GM21447 (cell line): ENCODE results near the gene OR8B8.
"Not testable (repeated sequence)": the region's sequence is repeated elsewhere in the genome, so short reads cannot be mapped to it uniquely, and the experiment has no call there.

Source experiments
- ATAC-seq: cut with Tn5 transposase; IDR thresholded peaks from one replicate; pipeline ENCODE4 v1.9.1; 2021; ENCODE audit not compliant: unreplicated experiment

The OR8B8 gene

DNA sequence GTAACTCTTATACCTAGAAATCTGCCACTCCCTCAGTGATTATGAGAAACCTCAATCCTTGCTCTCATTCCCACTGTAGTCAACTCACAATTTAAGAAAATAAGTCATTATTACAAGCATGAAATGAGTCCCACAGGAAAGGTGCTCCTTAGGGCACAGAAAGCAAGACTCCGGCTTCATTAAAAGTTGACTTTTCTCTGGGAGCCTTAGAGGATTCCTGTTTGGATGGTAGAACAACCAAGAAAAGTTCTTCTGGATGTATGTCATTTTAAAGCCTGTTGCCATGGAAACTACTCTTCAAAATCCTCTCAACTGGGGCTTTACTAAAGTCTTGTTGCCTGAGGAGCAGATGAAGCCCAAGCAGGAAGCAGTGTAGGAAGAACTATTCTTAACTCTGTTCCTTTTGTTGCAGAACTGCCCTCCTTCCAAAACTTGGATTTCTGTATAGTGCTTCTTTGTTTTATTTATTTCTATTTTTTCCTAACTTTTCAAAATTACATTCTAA, at the start of gene OR8B8:
Gene OR8B8, minus strand, starts transcription at position 51 of the 505 bp plus-strand sequence. CDS start 4,611 bp downstream, outside the sequence.
- ATAC-seq, result no peak

GRCh38 chr11:124493016-124493655, 47.6 kb upstream of the OR8B8 start:
- no peak for ATAC-seq

DNA sequence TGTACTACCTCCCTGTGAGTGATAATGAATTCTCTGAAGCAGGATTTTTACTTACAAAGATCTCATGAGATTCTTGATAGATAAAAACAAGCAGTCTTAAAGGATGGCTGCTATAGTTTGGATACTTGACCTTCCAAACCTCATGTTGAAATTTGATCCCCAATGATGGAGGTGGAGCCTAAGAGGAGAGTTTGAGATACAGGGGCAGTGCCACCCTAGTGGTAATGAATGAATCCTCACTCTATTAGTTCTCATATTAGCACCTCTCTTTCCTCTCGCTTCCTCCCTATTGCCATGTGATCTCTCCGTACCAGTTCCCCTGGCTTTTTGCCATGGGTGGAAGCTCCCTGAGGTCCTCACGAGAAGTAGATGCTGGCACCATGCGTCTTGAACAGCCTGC, 37.9 kb upstream of the OR8B8 start:
- ATAC-seq, result no peak

DNA sequence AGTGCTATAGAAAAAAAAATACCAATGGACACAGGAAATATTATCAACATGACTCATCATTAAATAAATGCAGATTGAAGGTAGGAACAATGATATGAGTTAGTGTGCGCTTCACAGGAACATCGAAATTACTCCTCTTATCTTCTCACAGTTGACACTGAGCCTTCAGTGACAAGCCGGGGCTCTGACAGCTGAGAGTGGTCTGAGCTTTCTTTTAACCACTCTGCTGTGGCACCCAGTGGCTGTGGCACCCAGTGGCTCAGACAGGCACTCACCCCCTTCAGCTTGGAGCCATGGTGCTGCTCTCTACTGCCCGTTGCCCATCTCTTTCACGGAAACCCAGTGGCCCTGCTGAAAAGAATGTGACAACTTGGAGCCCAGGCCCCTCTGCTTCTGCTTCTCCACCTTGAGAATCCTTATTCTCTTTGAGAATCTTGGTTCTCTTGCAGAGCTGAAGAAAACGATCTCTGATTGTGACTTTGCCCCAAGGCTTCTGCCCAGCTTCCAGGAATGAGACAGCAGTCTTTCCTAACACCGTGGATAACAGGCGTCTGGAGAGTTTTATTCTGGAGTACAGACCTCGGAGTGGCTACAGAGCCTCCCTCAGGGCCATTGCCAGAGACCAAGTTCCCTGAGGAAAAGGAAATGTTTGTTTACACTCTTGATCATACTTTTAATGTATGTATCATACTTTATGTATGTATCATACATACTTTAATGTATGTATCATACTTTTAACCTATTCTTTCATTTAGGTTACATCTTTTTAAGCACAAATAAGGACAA, 37.1 kb upstream of the OR8B8 start:
- no peak for ATAC-seq

- no peak for ATAC-seq
These were observed 36.1 kb upstream of the OR8B8 start for GRCh38 chr11:124481365-124482323.

- no peak for ATAC-seq
These were observed 34.1 kb upstream of the OR8B8 start for GRCh38 chr11:124479561-124479960.

DNA sequence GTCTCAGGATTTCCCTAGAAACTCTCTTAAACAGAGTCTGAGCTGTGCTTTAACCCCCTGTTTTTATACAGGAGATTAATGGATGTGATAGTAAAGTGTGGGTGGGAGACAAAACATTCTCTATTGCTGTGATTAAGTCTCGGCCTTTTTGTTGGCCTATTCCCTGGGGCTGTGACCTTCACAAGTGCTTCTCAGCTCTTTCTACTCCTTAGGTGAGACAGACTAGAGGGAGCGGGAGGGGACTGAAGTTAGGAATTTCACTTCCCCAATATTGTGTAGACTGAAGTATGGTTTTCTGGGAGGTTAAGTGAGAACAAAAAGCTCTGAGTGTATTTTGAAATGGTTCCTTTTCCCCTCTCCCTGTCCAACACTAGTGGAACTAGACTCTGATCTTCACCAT, 29.8 kb upstream of the OR8B8 start:
- no peak for ATAC-seq

DNA sequence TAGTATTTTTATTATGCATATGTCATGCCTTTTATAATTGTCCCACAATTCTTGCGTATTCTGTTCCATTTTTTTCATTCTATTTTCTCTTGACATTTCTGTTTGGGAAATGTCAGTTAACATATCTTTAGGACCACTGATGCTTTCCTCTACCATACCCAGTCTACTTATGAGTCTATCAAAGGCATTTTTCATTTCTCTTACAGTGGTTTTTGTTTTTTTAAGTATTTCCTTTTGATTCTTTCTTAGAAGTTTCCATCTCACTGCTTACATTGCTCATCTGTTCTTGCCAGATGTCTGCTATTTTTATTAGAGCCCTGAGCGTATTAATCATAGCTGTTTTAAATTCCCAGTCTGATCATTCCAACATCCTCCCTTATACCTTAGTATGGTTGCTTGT, 29.3 kb upstream of the OR8B8 start:
- no peak for ATAC-seq

DNA sequence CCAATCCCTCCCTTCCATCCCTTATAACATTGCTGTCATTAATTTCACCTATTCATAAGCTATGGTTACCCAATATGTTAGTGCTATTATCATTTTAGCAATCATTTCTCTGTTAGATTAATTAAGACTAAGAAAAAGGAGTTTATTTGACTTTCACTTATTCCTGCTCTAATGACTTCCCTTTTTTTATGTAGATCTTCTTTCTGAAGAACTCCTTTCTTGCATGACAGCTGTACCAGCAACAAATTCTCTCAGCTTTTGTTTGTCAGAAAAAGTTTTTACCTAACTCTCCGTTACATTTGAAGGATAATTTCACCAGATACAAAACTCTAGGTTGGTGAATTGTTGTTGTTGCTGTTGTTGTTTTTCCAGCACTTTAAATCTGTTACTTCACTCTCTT, 28.6 kb upstream of the OR8B8 start:
- no peak for ATAC-seq

DNA sequence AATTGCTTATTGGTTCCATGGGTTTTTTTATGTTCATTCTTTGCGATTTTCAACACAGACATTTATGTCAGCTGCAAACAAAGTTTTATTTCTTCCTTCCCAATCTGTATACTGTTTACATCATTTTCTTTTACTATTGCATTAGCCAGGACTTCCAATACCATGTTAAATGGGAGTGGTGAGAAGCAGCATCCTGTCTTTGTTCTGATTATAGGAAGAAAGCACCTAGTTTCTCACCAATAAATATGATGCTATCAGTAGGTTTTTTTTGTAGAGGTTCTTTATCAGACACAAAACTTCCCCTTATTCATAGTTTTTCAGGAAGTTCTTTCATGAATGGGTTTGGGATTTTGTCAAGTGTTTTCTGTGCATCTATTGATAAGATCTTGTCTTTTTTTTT, 28.0 kb upstream of the OR8B8 start:
- ATAC-seq, result no peak

GRCh38 chr11:124470561-124471227, 25.2 kb upstream of the OR8B8 start:
- no peak for ATAC-seq

DNA sequence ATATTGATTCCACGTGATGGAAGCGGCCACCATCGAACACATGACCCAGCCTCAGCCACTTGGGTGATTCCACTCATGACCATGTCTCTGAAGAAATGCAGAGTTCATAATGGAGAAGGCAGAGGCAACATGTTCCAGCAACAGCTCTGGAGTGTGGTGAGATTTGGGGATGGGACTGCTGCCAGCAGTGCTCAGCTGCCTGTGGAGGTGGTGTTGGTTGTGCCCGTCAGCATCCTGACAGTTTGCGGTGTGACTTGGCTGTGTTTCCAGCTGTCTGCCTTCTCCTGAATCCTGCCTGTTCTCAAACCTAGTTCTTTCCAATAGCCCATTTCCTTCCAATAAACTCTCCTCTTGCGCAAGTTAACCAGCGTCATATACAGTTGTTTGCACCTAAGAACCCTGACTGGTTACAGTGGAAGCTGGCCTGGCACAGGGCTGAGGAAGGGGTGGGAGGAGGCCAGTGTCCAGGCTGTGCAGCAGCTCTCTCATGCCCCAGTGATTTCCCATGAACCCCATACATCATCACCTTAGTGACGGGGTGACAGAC, 22.0 kb upstream of the OR8B8 start:
- ATAC-seq, result no peak

- no peak for ATAC-seq
These were observed 19.9 kb upstream of the OR8B8 start for GRCh38 chr11:124465368-124465767.

- no peak for ATAC-seq
These were observed 18.5 kb upstream of the OR8B8 start for GRCh38 chr11:124463990-124464389.

GRCh38 chr11:124463324-124463723, 17.8 kb upstream of the OR8B8 start:
- no peak for ATAC-seq

DNA sequence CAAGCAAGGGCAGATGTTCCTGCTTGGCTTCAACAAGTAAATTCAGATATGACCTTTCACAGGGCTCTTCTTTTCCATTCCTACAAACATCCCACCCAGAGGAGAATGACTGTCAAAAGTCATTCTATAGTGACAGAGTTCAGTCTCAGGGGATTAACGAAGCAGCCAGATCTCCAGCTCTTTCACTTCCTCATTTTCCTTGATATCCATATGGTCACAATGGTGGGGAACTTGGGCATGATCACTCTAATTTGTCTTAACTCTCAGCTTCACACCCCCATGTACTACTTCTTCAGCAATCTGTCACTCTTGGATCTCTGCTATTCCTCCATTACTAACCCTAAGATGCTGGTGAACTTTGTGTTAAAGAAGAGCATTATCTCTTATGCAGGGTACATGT, 15.0 kb upstream of the OR8B8 start:
- no peak for ATAC-seq

DNA sequence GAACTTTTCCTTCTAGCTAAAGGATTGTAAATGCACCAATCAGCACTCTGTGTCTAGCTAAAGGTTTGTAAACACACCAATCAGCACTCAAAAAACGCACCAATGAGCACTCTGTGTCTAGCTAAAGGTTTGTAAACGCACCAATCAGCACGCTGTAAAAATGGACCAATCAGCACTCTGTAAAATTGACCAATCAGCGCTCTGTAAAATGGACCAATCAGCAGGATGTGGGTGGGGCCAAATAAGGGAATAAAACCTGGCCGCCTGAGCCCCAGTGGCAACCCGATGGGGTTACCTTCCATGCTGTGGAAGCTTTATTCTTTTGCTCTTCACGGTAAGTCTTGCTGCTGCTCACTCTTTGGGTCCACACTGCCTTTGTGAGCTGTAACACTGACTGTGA, 13.9 kb upstream of the OR8B8 start:
- not testable (repeated sequence) for ATAC-seq

DNA sequence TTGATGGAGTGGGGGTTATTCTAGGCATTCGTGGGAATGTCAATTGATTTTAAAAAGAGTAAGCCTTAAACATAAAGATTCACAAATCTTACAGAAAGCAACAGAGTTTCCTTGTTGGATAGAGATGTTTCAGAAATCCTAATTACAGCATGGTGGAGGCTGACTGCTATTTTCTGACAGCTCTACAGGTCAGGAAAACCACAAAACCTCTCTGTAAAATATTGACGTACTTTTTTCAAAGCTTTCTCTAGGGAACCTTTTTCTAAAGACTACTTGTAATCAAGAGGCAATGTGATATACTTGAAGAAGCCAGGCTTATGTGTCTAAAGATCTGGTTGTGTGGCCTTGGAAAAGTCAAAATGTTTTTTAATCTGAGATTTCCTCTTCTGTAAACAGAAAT, 9.1 kb upstream of the OR8B8 start:
- no peak for ATAC-seq

DNA sequence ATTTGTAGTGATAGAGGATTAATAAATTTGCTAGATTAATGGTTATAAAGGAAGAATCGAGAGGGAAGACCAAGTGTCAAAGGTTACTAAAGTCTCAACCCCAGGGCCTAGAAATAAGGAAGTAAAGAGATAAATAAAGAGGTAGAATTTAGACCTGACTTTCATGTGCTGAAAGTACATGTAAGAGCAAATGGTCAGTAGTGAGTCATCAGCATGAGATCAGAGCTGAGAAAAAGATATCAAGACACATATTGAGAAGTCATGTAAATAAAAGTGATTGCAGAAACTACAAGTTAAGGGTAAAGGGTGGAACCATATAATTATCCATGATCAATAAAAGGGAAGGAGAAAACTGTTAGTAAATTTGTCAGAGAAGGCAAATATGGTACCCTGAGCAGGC, 1.4 kb upstream of the OR8B8 start:
- ATAC-seq, result no peak

DNA sequence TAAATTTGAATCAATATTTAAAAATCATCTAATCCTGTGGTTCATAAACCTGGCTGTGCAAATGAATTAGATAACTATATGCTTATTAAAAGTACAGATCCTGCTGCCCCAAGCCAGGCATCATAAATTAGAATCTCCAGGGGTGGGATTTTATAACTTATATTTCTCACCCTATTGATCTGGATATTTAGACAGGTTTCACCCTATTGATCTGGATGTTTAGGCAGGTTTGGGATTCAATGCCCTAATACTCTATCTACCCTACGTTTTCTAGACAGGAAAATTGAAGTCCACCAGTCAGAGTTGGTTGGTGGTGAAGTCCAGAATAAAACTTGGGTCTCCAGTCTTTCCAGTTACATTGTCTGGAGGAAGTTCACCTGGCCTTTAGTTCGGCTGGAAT, 2.6 kb downstream of the OR8B8 start:
- ATAC-seq, result no peak

GRCh38 chr11:124442442-124442841, 3.1 kb downstream of the OR8B8 start:
- no peak for ATAC-seq
